Measurements from ENCODE around the gene PCK2. TPM values are rescaled to one million over a fixed set of nuclear protein-coding genes. Genes with fewer than 3 reads are reported as not detected.

The PCK2 gene
- total and polyA plus RNA-seq, 5 donors from 2014 or later = 21.0 to 32.2 (median 26.4) TPM

DNA sequence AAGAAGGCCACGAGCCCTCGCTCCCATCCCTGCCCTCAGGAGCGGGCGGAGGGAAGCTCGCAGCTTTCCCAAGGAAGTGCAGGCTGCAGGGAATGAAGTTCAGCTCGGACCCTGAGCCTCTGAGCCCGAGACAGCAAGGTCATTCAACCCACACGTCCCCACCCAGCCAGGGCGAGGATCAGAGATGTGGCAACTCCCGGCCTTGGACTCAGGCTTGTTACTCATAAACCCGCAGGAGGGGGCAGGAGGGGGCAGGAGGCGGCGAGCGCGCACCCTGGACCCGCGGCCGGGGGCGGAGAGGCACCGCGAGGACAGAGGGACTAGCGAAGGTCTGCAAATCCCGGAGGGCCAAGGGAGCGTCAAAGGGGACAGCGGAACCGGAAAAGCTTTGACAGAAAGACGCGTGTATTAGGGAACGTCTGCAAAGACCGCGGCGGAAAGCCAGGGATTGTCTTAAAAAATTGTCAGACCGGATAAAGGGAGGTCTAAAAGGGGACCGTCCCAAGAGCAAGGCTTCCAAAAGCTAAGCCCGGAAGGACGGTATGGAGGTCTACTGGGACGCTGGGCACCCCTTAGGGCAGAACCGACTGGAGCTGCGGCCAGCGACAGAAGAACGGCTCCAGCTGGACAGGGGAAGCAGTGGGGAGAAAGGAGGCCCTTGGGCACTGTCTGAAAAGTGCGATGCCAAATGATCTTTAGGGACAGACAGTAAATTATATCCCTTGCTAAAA is 19.9 kb downstream of the PCK2 start:
- peak overlapping the region; percentile 100 for H3K27ac ChIP-seq (ENCODE audit: insufficient read depth, low read length, poor library complexity, severe bottlenecking)
- ATAC-seq (ENCODE audit: low read depth in 2 of 2) (peak; percentile 17), DNase-seq (peak; percentile 72 to 92 (median 88))
- H3K4me3 ChIP-seq (ENCODE audit: low read depth, low read length) = peak overlapping the region; percentile 92
- no peaks in the 10 kb centered on the region for H3K9me3 ChIP-seq (ENCODE audit: control insufficient read depth in 2 of 2, low read length in 2 of 2)
- H3K36me3 Mint-ChIP-seq = peaks cover 22% of the 10 kb centered on the region
- H3K27me3 Mint-ChIP-seq = no peaks in the 10 kb centered on the region
- peaks cover 35% of the 10 kb centered on the region for H3K4me1 ChIP-seq (ENCODE audit: control insufficient read depth, insufficient read depth, low read length, poor library complexity, severe bottlenecking)
- peak overlapping the region; percentile 92 to 97 (median 94) for H3K4me3 Mint-ChIP-seq
- no peaks in the 10 kb centered on the region for H3K27me3 ChIP-seq (ENCODE audit: control insufficient read depth, insufficient read depth, low read length)
- H3K27ac Mint-ChIP-seq = peak overlapping the region; percentile 98 to 100 (median 100)
- peaks cover 0 to under 1% (median 0%) of the 10 kb centered on the region in 7 donors for H3K9me3 Mint-ChIP-seq
- peaks cover 23% of the 10 kb centered on the region for H3K36me3 ChIP-seq (ENCODE audit: control insufficient read depth, insufficient read depth, low read length)
- peaks cover 8 to 47% (median 26%) of the 10 kb centered on the region in 4 donors for H3K4me1 Mint-ChIP-seq

DNA sequence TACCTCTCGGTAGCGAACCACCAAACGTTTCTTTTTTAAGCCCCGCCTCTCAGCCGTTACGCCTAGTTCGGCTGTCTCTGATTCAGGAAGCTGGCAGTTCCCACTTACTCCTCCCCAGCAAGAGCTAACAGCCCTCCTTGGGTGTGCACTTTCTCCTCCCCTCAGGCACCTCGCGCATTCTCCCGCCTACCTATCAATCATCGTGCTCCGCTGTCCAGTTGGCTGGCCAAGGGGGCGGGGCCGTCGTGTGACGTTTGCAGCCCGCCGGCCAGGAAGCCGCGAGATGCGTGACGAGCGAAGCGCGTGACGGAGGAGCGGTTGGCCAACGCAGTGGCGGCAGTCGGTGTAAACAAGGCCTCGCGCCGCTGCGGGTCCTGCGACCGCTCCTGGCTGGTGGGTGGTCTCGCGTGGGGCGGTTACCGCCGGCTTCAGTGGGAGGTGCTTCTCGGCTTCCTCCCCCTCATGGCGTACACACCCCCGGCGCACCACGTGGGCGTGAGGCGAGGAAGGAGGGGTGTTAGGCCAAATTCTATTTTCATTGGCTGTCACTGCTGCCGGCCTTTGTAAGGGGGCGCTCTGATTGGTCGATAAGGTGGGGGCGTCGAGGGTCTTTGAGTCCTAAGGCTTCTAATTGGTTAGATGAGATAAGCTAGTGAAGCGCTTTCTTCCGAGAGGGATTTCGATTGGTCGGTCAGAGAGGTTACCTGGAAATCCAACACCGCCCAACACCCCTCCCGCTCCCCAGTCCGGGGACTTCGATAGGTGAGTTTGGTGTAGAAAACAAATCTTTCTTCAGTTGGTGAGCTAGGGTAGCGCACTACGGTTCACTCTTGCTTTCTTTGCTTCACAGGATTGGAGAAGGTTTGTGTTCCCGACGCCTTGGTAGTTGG is 20.7 kb downstream of the PCK2 start, which contains the start of the genes DCAF11 and NRL:
DCAF11 (plus strand) TSS at position 246 of the 890 bp plus-strand sequence. CDS start 818 bp downstream, outside the sequence.
NRL (minus strand) TSS at position 418 of the 890 bp plus-strand sequence. CDS start 32,101 bp downstream, outside the sequence.
- H3K36me3 Mint-ChIP-seq = peaks cover 27% of the 10 kb centered on the region

DNA sequence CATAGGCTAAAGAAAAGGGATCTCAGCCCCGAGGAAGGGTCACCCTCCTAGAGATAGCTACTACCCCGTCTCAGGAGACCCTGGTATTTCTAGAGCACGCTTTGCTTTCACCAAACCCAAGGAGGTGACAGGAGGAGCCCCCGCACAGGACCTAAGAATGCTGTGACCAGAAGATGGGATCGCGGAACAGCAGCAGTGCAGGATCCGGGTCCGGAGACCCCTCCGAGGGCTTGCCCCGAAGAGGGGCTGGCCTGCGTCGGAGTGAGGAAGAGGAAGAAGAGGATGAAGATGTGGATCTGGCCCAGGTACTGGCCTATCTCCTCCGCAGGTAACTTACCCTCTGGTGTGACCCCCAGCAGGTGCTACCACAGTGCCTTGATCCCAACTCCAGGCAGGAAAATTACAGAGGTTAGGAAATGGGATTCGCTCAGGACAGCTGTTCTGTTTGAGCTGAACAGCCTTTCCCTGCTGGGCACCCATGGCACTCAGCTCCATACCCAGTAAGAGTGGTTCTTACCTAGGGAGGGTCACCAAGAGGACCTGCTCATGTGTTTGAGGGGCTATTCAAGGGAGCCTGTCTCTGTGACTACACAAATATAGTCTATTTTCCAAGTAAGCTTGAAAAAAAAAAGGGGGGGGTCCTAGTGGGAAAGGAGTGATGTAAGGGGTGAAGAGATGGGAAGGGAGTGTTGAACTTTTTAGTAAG is 21.5 kb downstream of the PCK2 start:
- peak overlapping the region; percentile 98 to 100 (median 100) for H3K27ac Mint-ChIP-seq
- peaks cover 27% of the 10 kb centered on the region for H3K36me3 Mint-ChIP-seq
- H3K4me1 Mint-ChIP-seq = peaks cover 6 to 47% (median 23%) of the 10 kb centered on the region in 4 donors
- peak overlapping the region; percentile 92 to 97 (median 94) for H3K4me3 Mint-ChIP-seq
- no peaks in the 10 kb centered on the region for H3K9me3 Mint-ChIP-seq
- Histone ChIP-seq H3K4me1 (ENCODE audit: control insufficient read depth, insufficient read depth, low read length, poor library complexity, severe bottlenecking) (peaks cover 31% of the 10 kb centered on the region), H3K4me3 (ENCODE audit: low read depth, low read length) (peak overlapping the region; percentile 96), H3K9me3 (ENCODE audit: control insufficient read depth in 2 of 2, low read length in 2 of 2) (no peaks in the 10 kb centered on the region), H3K27me3 (ENCODE audit: control insufficient read depth, insufficient read depth, low read length) (no peaks in the 10 kb centered on the region), H3K36me3 (ENCODE audit: control insufficient read depth, insufficient read depth, low read length) (peaks cover 37% of the 10 kb centered on the region), H3K27ac (ENCODE audit: insufficient read depth, low read length, poor library complexity, severe bottlenecking) (peak overlapping the region; percentile 100)
- H3K27me3 Mint-ChIP-seq = no peaks in the 10 kb centered on the region
- no peak for DNase-seq
- no peak for ATAC-seq (ENCODE audit: low read depth in 2 of 2)

More for the DNA sequence above, 20.7 kb downstream of the PCK2 start, which contains the start of the genes DCAF11 and NRL:
- peaks cover 6 to 47% (median 23%) of the 10 kb centered on the region in 4 donors for H3K4me1 Mint-ChIP-seq
- DNase-seq (peak; percentile 97 to 100 (median 100)), ATAC-seq (ENCODE audit: low read depth in 2 of 2) (peak; percentile 85 to 86)
- H3K36me3 ChIP-seq (ENCODE audit: control insufficient read depth, insufficient read depth, low read length) = peaks cover 31% of the 10 kb centered on the region
- peak within 1 kb of the TSS; percentile 92 to 97 (median 94) for H3K4me3 Mint-ChIP-seq
- peak within 1 kb of the TSS; percentile 100 for H3K27ac ChIP-seq (ENCODE audit: insufficient read depth, low read length, poor library complexity, severe bottlenecking)
- H3K27me3 Mint-ChIP-seq = no peaks in the 10 kb centered on the region
- H3K4me1 ChIP-seq (ENCODE audit: control insufficient read depth, insufficient read depth, low read length, poor library complexity, severe bottlenecking) = peaks cover 31% of the 10 kb centered on the region
- H3K9me3 ChIP-seq (ENCODE audit: control insufficient read depth in 2 of 2, low read length in 2 of 2) = no peaks in the 10 kb centered on the region
- H3K9me3 Mint-ChIP-seq = no peaks in the 10 kb centered on the region
- H3K27me3 ChIP-seq (ENCODE audit: control insufficient read depth, insufficient read depth, low read length) = no peaks in the 10 kb centered on the region
- peak within 1 kb of the TSS; percentile 98 to 100 (median 100) for H3K27ac Mint-ChIP-seq
- peak within 1 kb of the TSS; percentile 96 for H3K4me3 ChIP-seq (ENCODE audit: low read depth, low read length)

DNA sequence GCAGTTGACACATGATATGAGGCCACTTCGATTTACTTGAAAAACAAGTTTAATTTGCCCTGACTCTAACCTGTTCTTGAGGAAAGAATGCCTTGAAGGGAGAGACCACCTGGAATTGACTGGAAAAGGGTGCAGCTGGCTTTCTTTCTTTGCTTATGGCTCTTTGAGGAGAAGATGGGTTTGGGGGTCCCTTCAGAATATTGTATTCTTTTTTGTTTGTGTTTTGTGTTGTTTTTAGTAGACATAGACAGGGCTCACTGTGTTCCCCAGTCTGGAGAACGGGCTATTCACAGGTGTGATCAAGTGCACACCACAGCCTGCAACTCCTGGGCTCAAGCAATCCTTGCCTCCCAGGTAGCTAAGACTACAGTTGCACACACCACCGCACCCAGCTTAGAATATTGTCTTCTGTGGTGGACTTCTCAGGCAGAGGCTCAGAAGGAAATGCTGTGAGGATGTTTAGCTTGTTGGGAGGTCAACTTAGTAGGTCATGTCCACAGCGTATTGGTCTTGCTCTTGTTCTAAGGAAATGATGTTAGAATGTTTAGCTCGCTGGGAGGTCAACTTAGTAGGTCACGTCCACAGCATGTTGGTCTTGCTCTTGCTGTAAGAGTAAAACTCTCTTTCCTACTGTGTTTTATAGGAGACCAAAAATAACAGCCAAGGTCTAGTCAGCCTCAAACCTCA is 22.2 kb downstream of the PCK2 start:
- Histone ChIP-seq H3K4me1 (ENCODE audit: control insufficient read depth, insufficient read depth, low read length, poor library complexity, severe bottlenecking) (peaks cover 31% of the 10 kb centered on the region), H3K36me3 (ENCODE audit: control insufficient read depth, insufficient read depth, low read length) (peaks cover 44% of the 10 kb centered on the region), H3K27me3 (ENCODE audit: control insufficient read depth, insufficient read depth, low read length) (no peaks in the 10 kb centered on the region), H3K9me3 (ENCODE audit: control insufficient read depth in 2 of 2, low read length in 2 of 2) (no peaks in the 10 kb centered on the region), H3K27ac (ENCODE audit: insufficient read depth, low read length, poor library complexity, severe bottlenecking) (peak overlapping the region; percentile 100), H3K4me3 (ENCODE audit: low read depth, low read length) (peak overlapping the region; percentile 96)
- no peaks in the 10 kb centered on the region for H3K9me3 Mint-ChIP-seq
- H3K4me3 Mint-ChIP-seq = peak overlapping the region; percentile 92 to 97 (median 94)
- H3K36me3 Mint-ChIP-seq = peaks cover 27% of the 10 kb centered on the region
- DNase-seq (no peak), ATAC-seq (ENCODE audit: low read depth in 2 of 2) (no peak)
- H3K4me1 Mint-ChIP-seq = peaks cover 6 to 47% (median 23%) of the 10 kb centered on the region in 4 donors
- peak overlapping the region; percentile 98 to 100 (median 100) for H3K27ac Mint-ChIP-seq
- H3K27me3 Mint-ChIP-seq = no peaks in the 10 kb centered on the region

DNA sequence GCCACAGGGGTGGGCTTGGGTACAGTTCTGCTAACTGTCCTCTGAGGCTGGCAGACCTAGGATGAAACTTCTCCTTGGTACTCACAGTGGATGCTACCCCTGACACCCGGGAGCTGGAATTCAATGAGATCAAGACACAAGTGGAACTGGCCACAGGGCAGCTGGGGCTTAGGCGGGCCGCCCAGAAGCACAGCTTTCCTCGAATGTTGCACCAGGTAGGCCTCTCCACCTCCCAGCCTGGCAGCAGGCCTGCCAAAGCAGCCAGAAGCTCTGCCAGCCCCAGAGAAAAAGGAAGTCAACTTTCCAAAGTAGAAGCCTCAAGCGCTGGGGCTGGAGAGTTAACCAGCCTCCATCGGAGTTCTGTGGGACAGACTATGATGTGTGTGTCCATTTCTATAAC is 23.1 kb downstream of the PCK2 start:
- peaks cover 51% of the 10 kb centered on the region for H3K36me3 ChIP-seq (ENCODE audit: control insufficient read depth, insufficient read depth, low read length)
- H3K4me1 Mint-ChIP-seq = peaks cover 6 to 46% (median 23%) of the 10 kb centered on the region in 4 donors
- DNase-seq (no peak), ATAC-seq (ENCODE audit: low read depth in 2 of 2) (no peak)
- peaks cover 31% of the 10 kb centered on the region for H3K36me3 Mint-ChIP-seq
- no peak overlapping the region for H3K27ac ChIP-seq (ENCODE audit: insufficient read depth, low read length, poor library complexity, severe bottlenecking)
- H3K27ac Mint-ChIP-seq = no peak overlapping the region
- peaks cover 31% of the 10 kb centered on the region for H3K4me1 ChIP-seq (ENCODE audit: control insufficient read depth, insufficient read depth, low read length, poor library complexity, severe bottlenecking)
- H3K4me3 Mint-ChIP-seq = peak overlapping the region in 1 of 4 donors; percentile 21
- no peaks in the 10 kb centered on the region for H3K9me3 ChIP-seq (ENCODE audit: control insufficient read depth in 2 of 2, low read length in 2 of 2)
- H3K27me3 ChIP-seq (ENCODE audit: control insufficient read depth, insufficient read depth, low read length) = no peaks in the 10 kb centered on the region
- no peaks in the 10 kb centered on the region for H3K9me3 Mint-ChIP-seq
- H3K4me3 ChIP-seq (ENCODE audit: low read depth, low read length) = peak overlapping the region; percentile 96
- H3K27me3 Mint-ChIP-seq = no peaks in the 10 kb centered on the region

DNA sequence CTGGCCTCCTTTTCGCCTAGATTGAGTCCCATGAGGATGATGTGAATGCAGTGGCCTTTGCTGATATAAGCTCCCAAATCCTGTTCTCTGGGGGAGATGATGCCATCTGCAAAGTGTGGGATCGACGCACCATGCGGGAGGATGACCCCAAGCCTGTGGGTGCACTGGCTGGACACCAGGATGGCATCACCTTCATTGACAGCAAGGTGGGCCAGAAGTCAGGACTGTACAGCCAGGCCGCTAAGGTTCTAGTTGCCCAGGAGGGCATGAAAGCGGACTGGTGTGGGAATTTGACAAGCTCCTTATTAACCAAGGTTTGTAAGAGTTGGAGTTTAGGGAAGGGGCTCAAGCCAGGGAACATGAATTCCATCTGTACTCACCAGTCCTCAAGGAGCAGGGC is 25.6 kb downstream of the PCK2 start:
- no peak overlapping the region for H3K4me3 ChIP-seq (ENCODE audit: low read depth, low read length)
- H3K9me3 Mint-ChIP-seq = no peaks in the 10 kb centered on the region
- H3K27ac ChIP-seq (ENCODE audit: insufficient read depth, low read length, poor library complexity, severe bottlenecking) = no peak overlapping the region
- H3K27me3 ChIP-seq (ENCODE audit: control insufficient read depth, insufficient read depth, low read length) = no peaks in the 10 kb centered on the region
- no peaks in the 10 kb centered on the region for H3K27me3 Mint-ChIP-seq
- no peak overlapping the region for H3K27ac Mint-ChIP-seq
- peaks cover 48% of the 10 kb centered on the region for H3K36me3 Mint-ChIP-seq
- no peaks in the 10 kb centered on the region for H3K9me3 ChIP-seq (ENCODE audit: control insufficient read depth in 2 of 2, low read length in 2 of 2)
- H3K4me3 Mint-ChIP-seq = peak overlapping the region in 2 of 4 donors; percentile 53 to 68
- H3K4me1 Mint-ChIP-seq = peaks cover 6 to 44% (median 23%) of the 10 kb centered on the region in 4 donors
- ATAC-seq (ENCODE audit: low read depth in 2 of 2) (no peak), DNase-seq (no peak)
- H3K4me1 ChIP-seq (ENCODE audit: control insufficient read depth, insufficient read depth, low read length, poor library complexity, severe bottlenecking) = peaks cover 24% of the 10 kb centered on the region
- H3K36me3 ChIP-seq (ENCODE audit: control insufficient read depth, insufficient read depth, low read length) = peaks cover 70% of the 10 kb centered on the region
